ENCODE measurements around the gene THOP1.

Gene THOP1

GRCh38 chr19:2762783-2763496 is 22.4 kb upstream of the THOP1 start:
- no peak for DNase-seq

- no peak for DNase-seq
These were observed 21.6 kb upstream of the THOP1 start for GRCh38 chr19:2763687-2764086.

- no peak for DNase-seq
These were observed 20.4 kb upstream of the THOP1 start for GRCh38 chr19:2764945-2765344.

GRCh38 chr19:2765376-2765775 is 19.9 kb upstream of the THOP1 start:
- DNase-seq, result no peak

GRCh38 chr19:2766594-2767372 is 18.5 kb upstream of the THOP1 start:
- no peak for DNase-seq

- DNase-seq, result no peak
These were observed 17.6 kb upstream of the THOP1 start for GRCh38 chr19:2767688-2768087.

- no peak for DNase-seq
These were observed 16.8 kb upstream of the THOP1 start for GRCh38 chr19:2768365-2769132.

- DNase-seq, result no peak
These were observed 16.1 kb upstream of the THOP1 start for GRCh38 chr19:2769218-2769617.

GRCh38 chr19:2770055-2771013 is 15.0 kb upstream of the THOP1 start:
- no peak for DNase-seq

GRCh38 chr19:2771786-2772674 is 13.3 kb upstream of the THOP1 start:
- DNase-seq, result no peak

GRCh38 chr19:2774083-2774679 is 11.1 kb upstream of the THOP1 start:
- no peak for DNase-seq

GRCh38 chr19:2774953-2775555 is 10.2 kb upstream of the THOP1 start:
- DNase-seq, result no peak

GRCh38 chr19:2775556-2776430 is 9.5 kb upstream of the THOP1 start:
- DNase-seq, result peak; percentile 88

- no peak for DNase-seq
These were observed 7.2 kb upstream of the THOP1 start for GRCh38 chr19:2777952-2778683.

GRCh38 chr19:2779121-2779740 is 6.1 kb upstream of the THOP1 start:
- no peak for DNase-seq

- no peak for DNase-seq
These were observed 5.0 kb upstream of the THOP1 start for GRCh38 chr19:2780284-2780683.

GRCh38 chr19:2782329-2782935 is 2.9 kb upstream of the THOP1 start:
- DNase-seq, result peak; percentile 69
